NB4 (cell line): ENCODE data around the gene ACOX1.

ENCODE experiments used
- MAX ChIP-seq: IDR thresholded peaks from 2 replicates; pipeline ENCODE4 v1.6.1; 2011; ENCODE audit warnings: low read depth, low read length
- MYC ChIP-seq: IDR thresholded peaks from 2 replicates; pipeline ENCODE4 v1.6.1; 2011; ENCODE audit warnings: low read depth, low read length
- POLR2A ChIP-seq: IDR thresholded peaks from 2 replicates; pipeline ENCODE4 v1.6.1; 2011; ENCODE audit warnings: mild to moderate bottlenecking; ENCODE audit not compliant: insufficient read length; ENCODE audit errors: extremely low read depth
- TF ChIP-seq, protein P1 (sequence below): IDR thresholded peaks from one replicate; pipeline ENCODE4 v1.5.1; 2012; ENCODE audit warnings: low read depth, low read length

- TF ChIP-seq MYC (no peak), MAX (no peak), POLR2A (no peak)
- TF ChIP-seq, protein P1, sequence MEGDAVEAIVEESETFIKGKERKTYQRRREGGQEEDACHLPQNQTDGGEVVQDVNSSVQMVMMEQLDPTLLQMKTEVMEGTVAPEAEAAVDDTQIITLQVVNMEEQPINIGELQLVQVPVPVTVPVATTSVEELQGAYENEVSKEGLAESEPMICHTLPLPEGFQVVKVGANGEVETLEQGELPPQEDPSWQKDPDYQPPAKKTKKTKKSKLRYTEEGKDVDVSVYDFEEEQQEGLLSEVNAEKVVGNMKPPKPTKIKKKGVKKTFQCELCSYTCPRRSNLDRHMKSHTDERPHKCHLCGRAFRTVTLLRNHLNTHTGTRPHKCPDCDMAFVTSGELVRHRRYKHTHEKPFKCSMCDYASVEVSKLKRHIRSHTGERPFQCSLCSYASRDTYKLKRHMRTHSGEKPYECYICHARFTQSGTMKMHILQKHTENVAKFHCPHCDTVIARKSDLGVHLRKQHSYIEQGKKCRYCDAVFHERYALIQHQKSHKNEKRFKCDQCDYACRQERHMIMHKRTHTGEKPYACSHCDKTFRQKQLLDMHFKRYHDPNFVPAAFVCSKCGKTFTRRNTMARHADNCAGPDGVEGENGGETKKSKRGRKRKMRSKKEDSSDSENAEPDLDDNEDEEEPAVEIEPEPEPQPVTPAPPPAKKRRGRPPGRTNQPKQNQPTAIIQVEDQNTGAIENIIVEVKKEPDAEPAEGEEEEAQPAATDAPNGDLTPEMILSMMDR: no peak
Observed at GRCh38 chr17:75950855-75951554, 28.0 kb downstream of the ACOX1 start.
